HepG2 (cell line): ENCODE data around the gene FZD8.

Experiments
- EP300 ChIP-seq, 3 experiments: sonication (generic) in 1 of 3; formaldehyde crosslinking in 1 of 3; IDR thresholded peaks; 2 replicates each; pipeline versions ENCODE4 v1.5.1 to v1.6.1; 2011 to 2020; ENCODE audit warnings: low read depth in 2 of 3, low read length in 2 of 3, borderline replicate concordance in 1 of 3, improper control_type of control experiment in 1 of 3, mild to moderate bottlenecking in 1 of 3, missing genetic modification reagents in 1 of 3, moderate library complexity in 1 of 3
- MED8 ChIP-seq: sonication (generic); formaldehyde crosslinking; IDR thresholded peaks from 2 replicates; pipeline ENCODE4 v1.8.1; 2023; ENCODE audit warnings: mild to moderate bottlenecking, missing genetic modification reagents; ENCODE audit not compliant: insufficient replicate concordance
- POLR2AphosphoS5 ChIP-seq: IDR thresholded peaks from 2 replicates; pipeline ENCODE4 v1.6.1; 2012; ENCODE audit warnings: low read depth, low read length
- SCMH1 ChIP-seq: sonication (generic); formaldehyde crosslinking; IDR thresholded peaks from 2 replicates; pipeline ENCODE4 v1.9.0; 2021; ENCODE audit warnings: missing genetic modification reagents, mild to moderate bottlenecking, borderline replicate concordance
- ZNF460 ChIP-seq: sonication (generic); formaldehyde crosslinking; IDR thresholded peaks from 2 replicates; pipeline ENCODE4 v1.5.1; 2020; ENCODE audit warnings: missing genetic modification reagents, mild to moderate bottlenecking, borderline replicate concordance
- TF ChIP-seq, protein P1 (sequence below): sonication (generic); formaldehyde crosslinking; IDR thresholded peaks from 2 replicates; pipeline ENCODE4 v1.5.0; 2020; ENCODE audit warnings: mild to moderate bottlenecking, missing genetic modification reagents, moderate library complexity
- TF ChIP-seq, protein P2 (sequence below), 2 experiments: IDR thresholded peaks; 2 replicates each; pipeline ENCODE4 v1.6.1; 2011 to 2012; ENCODE audit warnings: low read length in 2 of 2, borderline replicate concordance in 1 of 2, low read depth in 1 of 2, mild to moderate bottlenecking in 1 of 2, moderate library complexity in 1 of 2
- TF ChIP-seq, protein P3 (sequence below): sonication (generic); formaldehyde crosslinking; IDR thresholded peaks from 2 replicates; pipeline ENCODE4 v1.8.1; 2022; ENCODE audit warnings: mild to moderate bottlenecking, missing genetic modification reagents

DNA sequence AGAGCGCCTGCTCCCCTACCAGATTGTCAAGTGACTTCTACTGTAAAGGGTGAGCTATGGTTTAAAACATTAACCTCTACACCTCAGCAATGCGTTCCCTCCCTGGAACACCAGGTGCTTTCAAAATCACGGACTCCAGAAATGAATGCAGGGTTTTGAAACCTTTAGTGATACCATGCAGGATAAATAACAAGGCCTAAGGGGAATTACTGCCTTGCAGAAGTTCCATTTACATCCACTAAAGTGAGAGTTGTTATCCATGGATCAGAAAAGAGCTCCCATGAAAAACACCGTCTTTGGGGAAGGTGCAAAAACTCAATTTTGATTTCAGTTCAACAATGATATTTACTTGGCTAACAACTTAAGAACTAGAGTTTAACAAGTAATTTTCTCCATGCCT lies 4.0 kb downstream of the FZD8 start:
- no peak for TF ChIP-seq POLR2AphosphoS5
- TF ChIP-seq MED8: no peak
- no peak for TF ChIP-seq EP300 (IDR thresholded peaks at IDR 0.05; ENCODE audit: low read depth in 2 of 2, low read length in 2 of 2)
- no peak for TF ChIP-seq EP300 (CRISPR knock-in tag; IDR thresholded peaks at IDR 0.05; ENCODE audit: borderline replicate concordance)
- no peak for TF ChIP-seq ZNF460 (CRISPR knock-in tag)
- TF ChIP-seq, protein P1, sequence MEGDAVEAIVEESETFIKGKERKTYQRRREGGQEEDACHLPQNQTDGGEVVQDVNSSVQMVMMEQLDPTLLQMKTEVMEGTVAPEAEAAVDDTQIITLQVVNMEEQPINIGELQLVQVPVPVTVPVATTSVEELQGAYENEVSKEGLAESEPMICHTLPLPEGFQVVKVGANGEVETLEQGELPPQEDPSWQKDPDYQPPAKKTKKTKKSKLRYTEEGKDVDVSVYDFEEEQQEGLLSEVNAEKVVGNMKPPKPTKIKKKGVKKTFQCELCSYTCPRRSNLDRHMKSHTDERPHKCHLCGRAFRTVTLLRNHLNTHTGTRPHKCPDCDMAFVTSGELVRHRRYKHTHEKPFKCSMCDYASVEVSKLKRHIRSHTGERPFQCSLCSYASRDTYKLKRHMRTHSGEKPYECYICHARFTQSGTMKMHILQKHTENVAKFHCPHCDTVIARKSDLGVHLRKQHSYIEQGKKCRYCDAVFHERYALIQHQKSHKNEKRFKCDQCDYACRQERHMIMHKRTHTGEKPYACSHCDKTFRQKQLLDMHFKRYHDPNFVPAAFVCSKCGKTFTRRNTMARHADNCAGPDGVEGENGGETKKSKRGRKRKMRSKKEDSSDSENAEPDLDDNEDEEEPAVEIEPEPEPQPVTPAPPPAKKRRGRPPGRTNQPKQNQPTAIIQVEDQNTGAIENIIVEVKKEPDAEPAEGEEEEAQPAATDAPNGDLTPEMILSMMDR (CRISPR knock-in tag): no peak
- no peak for TF ChIP-seq SCMH1 (CRISPR knock-in tag)
- TF ChIP-seq, protein P2, sequence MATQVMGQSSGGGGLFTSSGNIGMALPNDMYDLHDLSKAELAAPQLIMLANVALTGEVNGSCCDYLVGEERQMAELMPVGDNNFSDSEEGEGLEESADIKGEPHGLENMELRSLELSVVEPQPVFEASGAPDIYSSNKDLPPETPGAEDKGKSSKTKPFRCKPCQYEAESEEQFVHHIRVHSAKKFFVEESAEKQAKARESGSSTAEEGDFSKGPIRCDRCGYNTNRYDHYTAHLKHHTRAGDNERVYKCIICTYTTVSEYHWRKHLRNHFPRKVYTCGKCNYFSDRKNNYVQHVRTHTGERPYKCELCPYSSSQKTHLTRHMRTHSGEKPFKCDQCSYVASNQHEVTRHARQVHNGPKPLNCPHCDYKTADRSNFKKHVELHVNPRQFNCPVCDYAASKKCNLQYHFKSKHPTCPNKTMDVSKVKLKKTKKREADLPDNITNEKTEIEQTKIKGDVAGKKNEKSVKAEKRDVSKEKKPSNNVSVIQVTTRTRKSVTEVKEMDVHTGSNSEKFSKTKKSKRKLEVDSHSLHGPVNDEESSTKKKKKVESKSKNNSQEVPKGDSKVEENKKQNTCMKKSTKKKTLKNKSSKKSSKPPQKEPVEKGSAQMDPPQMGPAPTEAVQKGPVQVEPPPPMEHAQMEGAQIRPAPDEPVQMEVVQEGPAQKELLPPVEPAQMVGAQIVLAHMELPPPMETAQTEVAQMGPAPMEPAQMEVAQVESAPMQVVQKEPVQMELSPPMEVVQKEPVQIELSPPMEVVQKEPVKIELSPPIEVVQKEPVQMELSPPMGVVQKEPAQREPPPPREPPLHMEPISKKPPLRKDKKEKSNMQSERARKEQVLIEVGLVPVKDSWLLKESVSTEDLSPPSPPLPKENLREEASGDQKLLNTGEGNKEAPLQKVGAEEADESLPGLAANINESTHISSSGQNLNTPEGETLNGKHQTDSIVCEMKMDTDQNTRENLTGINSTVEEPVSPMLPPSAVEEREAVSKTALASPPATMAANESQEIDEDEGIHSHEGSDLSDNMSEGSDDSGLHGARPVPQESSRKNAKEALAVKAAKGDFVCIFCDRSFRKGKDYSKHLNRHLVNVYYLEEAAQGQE (IDR thresholded peaks at IDR 0.05; ENCODE audit: borderline replicate concordance in 1 of 2, low read depth in 1 of 2, low read length in 2 of 2): no peak
- TF ChIP-seq, protein P3, sequence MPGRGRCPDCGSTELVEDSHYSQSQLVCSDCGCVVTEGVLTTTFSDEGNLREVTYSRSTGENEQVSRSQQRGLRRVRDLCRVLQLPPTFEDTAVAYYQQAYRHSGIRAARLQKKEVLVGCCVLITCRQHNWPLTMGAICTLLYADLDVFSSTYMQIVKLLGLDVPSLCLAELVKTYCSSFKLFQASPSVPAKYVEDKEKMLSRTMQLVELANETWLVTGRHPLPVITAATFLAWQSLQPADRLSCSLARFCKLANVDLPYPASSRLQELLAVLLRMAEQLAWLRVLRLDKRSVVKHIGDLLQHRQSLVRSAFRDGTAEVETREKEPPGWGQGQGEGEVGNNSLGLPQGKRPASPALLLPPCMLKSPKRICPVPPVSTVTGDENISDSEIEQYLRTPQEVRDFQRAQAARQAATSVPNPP (CRISPR knock-in tag): no peak
